A673 (cell line): Measurements from ENCODE around the gene FGFBP2.

Experiments
- EZH2 ChIP-seq: fragments of 200-600 bp; sonication (generic); IDR thresholded peaks from 2 replicates; pipeline ENCODE4 v1.6.1; 2017; ENCODE audit warnings: borderline replicate concordance, low read depth, mild to moderate bottlenecking, mixed read lengths, antibody characterized with exemption, low read length; ENCODE audit not compliant: poor library complexity, severe bottlenecking
- TF ChIP-seq, protein P1 (sequence below): fragments of 300-800, 200-600 bp; sonication (generic); conservative IDR thresholded peaks from 2 replicates; pipeline ENCODE4 v1.5.1; 2017; ENCODE audit warnings: low read depth, mild to moderate bottlenecking, antibody characterized with exemption, low read length, moderate library complexity, mixed read lengths

DNA sequence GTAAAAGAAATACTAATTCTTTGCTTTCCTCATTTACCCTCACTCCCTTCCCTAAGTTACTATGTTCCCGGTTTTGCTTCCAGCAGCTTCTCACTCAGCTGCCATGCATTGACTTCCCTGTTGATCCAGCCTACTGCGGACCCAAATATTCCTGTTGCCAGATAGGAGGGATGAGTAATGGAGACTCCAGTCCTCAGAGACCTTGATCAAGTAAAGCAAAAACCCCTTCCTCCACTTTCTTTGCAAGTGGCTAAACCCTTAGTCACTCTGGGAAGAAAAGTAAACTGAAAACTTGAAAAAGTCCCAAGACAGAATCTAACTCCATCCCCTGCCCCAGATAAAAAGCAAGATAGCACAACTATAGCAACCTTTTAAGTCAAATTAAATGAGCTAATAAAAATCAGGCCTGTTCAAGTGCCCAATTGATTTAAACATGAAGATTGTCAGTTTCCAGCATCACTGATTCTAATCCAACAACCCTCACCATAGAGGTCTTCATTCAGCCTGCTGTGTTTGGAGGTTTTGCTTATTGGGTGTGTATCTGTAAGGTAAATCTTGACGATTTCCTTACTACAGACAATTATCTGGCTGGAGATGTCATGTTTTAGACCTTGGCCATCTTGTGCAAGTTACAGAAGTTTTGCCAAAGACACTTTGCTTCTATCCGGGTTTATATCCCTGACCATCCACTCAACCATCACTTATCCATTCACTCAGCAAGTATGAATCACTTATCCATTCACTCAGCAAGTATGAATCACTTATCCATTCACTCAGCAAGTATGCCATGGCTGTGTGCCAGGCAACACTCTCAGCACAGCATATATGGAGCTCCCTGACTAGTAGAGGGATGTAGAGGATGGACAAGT lies 42.0 kb downstream of the FGFBP2 start:
- TF ChIP-seq, protein P1, sequence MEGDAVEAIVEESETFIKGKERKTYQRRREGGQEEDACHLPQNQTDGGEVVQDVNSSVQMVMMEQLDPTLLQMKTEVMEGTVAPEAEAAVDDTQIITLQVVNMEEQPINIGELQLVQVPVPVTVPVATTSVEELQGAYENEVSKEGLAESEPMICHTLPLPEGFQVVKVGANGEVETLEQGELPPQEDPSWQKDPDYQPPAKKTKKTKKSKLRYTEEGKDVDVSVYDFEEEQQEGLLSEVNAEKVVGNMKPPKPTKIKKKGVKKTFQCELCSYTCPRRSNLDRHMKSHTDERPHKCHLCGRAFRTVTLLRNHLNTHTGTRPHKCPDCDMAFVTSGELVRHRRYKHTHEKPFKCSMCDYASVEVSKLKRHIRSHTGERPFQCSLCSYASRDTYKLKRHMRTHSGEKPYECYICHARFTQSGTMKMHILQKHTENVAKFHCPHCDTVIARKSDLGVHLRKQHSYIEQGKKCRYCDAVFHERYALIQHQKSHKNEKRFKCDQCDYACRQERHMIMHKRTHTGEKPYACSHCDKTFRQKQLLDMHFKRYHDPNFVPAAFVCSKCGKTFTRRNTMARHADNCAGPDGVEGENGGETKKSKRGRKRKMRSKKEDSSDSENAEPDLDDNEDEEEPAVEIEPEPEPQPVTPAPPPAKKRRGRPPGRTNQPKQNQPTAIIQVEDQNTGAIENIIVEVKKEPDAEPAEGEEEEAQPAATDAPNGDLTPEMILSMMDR = no peak
- no peak for TF ChIP-seq EZH2
